NCI-H2196 (cell line): ENCODE results near the gene CDKAL1.
"Not testable (repeated sequence)": the region's sequence is repeated elsewhere in the genome, so short reads cannot be mapped to it uniquely, and the experiment has no call there.

ENCODE experiments used
- DNase-seq: peaks from one replicate; lab custom pipeline; 2025; ENCODE audit not compliant: unreplicated experiment; lab: John Stamatoyannopoulos, UW

The CDKAL1 gene

DNA sequence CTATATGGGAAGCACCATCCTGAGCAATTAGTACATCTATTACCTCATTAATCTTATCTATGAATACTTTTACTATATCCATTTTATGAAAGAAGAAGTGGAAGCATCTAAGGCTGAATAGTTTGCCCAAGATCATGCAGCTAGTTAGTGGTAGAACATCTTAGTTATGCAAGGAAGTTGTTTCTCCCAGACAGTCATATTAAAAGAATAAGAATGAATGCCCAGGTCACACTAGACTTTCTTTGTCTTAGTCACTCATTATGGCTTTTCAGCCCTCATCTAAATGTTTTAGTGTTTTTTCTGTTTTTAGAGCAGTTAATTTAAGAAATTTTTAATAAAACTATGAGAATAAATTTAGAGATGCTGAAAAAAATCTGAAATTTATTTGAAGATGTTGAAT, 517.5 kb downstream of the CDKAL1 start:
- no peak for DNase-seq

DNA sequence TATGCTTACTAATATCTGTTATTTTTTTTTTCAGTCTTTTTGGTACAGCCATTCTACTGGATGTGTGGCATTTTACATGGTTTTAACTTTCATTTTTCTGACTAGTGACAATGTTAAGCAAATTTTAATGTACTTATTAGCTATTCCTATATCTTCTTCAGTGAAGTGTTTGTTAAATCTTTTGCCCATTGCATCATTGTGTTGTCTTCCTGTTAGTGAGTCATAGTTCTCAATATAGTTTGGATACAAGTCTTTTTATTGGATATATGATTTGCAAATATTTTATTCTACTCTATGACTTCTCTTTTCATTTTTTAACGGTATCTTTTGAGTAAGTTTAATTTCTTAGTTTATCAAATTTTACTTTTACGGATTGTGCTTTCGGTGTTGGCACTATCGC, 519.4 kb downstream of the CDKAL1 start:
- no peak for DNase-seq

DNA sequence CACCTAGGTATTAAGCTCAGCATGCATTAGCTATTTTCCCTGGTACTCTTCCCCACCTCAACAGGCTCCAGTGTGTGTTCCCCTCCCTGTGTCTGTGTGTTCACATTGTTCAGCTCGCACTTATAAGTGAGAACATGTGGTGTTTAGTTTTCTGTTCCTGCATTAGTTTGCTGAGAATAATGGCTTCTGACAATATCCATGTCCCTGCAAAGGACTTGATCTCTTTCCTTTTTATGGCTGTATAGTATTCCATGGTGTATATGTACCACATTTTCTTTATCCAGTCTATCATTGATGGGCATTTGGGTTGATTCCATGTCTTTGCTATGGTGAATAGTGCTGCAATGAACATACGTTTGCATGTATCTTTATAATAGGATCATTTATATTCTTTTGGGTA, 521.2 kb downstream of the CDKAL1 start:
- not testable (repeated sequence) for DNase-seq

DNA sequence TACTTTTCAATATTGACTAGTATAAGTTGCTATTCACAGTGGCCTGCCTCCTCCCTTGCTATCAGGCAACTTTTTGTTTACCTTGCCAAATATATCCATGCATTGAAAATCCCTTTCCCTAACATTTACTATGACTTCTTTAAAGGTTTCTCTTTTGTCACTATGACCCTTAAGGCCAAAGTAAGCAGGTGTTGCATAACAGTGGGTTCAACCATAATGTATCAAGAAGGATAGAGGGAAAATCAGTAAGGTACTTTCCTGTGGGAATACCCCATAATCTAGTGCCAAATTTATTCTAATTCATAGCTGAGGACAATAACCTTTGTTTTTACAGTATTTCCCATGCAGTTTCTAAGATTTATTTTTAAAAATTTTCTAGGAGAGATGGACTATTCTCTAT, 527.6 kb downstream of the CDKAL1 start:
- no peak for DNase-seq

DNA sequence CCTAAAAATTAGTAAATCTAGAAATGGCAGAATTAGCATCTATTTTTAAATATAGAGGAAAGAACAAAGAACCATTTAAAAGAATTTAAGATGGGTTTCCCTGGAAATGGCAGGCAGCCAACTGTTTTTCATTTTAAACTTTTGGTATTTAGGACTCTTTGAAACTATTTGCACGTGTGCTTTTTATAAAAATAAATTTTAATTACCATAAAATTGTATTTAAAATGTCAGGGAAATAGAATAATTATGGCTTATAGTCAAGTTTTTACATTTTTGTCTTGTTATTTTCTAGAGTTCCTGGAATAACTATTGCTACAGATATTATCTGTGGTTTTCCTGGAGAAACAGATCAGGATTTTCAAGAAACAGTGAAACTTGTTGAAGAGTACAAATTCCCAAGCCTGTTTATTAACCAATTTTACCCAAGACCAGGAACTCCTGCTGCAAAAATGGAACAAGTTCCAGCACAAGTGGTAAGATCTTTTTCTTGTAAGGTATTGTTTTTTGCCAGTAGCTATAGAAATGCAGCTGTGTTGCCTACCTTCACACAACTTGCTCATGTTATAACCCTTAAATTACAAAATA, 530.6 kb downstream of the CDKAL1 start:
- DNase-seq = no peak

DNA sequence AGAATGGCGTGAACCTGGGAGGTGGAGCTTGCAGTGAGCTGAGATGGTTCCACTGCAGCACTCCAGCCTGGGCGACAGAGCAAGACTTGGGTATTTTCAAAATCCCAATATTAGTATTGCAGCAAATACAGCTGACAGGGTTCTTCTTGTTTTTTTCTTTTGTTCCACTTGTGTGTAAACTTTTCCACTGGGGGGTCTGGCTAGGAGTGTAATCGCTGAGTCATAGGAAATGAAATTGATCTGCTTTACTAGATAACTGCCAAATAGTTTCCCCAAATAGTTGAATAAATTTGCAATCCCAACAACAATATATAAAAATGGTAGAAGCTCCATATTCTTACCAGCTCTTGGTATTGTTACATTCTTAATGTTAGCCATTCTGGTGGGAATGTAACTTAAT, 533.3 kb downstream of the CDKAL1 start:
- no peak for DNase-seq

DNA sequence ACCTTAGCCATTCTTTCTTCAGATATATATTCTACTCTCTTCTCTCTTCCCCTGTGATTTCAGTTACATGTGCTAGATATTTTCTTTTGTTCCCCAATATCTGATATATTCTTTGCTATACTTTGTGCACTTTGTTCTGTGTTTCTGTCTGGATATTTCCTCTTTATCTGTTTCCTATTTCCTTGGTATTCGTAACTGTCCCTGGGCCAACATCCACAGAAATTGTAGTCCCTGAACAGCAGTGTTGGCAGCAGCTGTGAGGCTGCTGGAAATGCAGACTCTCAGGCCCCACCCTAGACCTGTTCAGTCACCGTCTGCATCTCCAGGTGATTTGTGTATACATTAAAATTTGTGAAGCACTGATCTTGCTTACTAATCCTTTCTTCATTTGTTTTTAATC, 536.4 kb downstream of the CDKAL1 start:
- no peak for DNase-seq

DNA sequence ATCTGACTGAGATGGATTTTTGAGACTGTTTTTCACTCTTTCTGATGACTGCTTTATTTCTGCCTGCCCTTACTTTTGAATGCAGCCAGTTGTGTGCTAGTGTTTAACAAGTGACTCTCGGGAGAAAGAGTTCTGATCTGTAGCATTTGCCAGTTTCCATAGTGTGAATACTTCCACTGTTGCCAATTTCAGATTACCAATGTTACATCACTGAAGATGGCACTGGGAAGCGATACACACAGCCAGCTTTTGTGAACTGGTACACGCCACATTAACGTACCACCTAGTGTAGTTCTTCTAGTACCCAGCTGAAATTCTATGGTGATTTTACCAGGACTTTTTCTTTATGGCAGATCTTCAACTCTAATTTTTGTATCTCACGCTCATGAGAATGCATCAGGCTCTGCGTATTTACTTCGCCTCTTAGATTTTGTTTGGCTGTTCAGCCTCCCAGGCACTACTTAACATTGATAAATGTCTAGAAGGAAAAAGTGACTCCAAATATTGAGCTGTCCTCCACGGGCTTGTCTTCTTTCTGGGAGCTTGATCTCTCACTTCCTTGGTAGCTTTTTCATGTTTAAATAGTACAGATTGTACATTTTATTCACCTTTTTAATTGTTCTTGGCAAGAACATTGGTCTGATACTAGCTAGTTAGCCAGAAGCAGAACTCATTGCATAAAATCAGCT, 537.7 kb downstream of the CDKAL1 start:
- no peak for DNase-seq

DNA sequence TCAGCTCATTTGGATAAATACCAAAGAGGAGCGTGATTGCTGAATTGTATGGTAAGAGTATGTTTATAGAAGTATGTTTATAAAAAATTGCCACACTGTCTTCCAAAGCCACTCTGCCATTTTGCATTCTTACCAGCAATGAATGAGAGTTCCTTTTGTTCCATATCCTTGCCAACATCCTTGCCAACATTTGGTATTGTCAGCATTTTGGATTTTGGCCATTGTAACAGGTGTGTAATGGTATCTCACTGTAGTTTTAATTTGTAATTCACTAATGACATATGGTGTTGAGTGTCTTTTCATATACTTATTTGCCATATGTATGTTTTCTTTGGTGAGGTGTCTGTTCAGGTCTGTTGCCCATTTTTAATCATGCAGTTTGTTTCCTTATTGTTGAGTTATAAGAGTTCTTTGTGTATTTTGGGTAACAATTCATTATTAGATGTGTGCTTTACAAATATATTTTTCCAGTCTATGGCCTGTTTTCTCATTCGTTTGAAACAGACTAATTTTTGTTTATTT, 539.1 kb downstream of the CDKAL1 start:
- no peak for DNase-seq

DNA sequence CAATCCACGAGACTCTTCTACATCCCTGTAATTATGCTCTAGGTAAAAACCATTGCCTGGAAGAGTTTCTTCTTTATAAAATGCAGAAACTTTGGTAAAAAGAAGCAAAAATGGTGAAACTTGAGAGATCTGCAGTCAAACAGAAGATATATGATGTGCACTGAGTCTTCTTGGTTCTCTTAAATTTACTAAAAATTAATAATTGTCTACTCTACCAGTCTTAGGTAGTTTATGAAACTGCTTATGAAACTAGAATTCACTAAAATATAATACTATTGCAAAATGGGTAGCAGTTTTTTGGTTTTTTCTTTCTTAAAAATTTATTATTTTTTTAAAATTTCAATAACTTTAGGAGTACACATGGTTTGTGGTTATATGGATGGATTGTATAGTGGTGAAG, 540.2 kb downstream of the CDKAL1 start:
- no peak for DNase-seq

DNA sequence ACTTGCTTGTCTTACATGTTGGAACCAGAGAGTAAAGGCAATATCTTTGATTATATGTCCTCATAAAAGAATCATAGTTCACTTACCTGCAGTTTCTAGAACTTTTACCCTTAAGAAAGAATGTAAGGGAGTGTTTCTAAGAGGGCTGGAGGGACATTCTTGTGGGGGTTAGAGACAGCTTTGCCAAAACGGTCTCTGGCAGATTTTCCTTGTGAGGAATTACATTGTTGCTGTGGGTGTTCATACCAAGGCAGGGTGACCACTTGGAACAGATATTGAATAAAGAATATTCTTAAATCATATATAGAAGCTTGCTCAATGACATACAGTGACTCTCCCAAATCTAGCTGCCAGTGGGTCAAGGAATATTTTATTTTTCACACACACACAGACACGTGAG, 541.7 kb downstream of the CDKAL1 start:
- DNase-seq = no peak

DNA sequence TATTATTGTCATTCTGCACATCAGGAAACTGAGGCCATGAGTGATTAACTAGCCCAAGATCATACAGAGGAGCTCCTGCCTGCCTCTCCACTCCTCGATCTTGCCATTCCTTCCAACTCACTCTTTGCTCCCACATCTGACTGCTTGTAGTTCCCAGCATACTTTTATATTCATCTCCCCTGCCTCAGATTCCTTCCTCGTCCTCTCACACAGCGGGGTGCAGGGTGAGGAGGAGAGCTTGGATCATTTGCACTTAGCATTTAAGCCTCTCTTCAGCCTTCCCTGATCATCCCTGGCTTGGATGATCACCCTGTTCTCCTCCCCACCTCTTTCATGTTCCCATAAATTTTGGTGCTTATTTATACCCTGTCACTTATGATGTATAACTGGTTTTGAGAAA, 544.2 kb downstream of the CDKAL1 start:
- no peak for DNase-seq

DNA sequence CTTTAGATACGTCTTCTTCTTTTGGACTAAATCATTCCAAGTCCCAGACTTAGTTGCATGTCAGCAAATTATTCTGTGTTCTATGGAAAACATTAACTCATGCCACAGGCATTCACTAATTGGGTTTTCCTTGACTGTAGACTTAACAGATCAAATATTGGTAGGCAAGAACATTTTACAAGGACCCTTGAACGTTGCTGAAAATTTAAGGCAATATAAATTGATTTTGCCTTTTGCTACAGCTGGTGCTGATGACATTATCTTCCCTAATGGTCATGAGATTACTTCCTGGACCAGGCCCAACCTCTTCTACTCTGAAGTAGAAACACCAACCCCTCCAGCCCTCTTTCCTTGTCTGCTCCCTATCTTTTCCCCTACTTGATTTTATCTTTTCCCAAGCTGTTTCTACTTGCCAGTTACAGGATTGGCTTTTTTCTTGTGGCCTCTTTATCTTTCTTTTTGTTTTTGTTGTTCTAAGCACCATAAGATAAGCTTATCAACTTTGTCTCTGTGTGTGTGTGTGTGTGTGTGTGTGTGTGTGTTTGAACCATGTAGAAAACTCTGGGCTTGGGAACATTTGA, 545.3 kb downstream of the CDKAL1 start:
- no peak for DNase-seq

DNA sequence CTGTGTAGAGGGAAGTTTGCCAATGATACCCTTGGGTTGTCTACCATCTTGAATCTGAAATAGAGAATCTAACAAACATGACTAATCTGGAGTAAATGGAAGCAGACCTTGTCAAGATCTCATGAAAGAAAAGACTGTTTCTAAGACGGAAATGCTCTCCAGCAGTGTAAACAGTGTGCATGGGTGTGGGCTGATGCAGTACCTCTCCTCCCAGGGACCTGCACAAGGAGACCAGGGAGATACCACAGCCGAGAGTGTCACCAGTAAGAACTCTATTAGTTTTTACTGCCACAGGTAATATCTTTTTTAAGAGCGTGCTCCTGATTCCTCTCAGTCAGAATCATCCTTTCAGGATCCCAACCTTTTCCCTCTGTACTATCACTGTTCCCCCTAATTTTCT, 546.0 kb downstream of the CDKAL1 start:
- no peak for DNase-seq

DNA sequence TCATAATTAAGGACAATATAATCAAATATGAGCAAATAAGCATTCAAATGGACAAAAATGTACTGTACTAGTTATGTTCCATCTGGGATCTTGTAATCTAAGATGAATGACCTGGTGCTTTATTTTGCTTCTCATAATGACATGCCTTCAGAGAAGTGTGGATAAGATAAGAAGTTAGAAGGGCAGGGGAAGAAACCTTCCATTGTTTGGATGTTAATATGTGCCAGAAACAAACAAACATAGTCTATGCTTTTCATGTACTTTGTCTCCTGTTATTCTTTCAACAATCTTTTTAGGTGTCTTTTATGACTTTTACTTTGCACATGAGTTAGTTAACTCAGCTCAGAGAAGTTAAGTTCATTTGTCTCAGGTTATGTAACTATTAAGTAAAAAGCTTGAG, 547.8 kb downstream of the CDKAL1 start:
- no peak for DNase-seq

DNA sequence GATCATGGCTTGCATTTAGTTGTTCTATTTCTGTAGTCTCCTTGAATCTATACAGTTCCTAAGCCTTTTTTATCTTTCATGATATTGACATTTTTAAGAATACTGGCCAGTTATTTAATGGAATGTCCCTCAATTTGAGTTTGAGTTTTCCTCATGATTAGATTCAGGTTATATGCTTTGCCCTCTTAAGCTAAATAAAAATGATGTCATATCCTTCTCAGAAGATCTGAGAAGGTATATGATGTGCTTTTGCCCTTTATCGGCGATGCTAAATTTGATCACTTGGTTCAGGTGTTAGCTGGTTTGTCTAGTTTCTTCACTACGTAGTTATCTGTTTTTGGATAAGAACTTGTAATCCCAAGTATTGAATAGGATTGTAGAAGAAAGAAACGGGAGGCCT, 549.5 kb downstream of the CDKAL1 start:
- DNase-seq = no peak

DNA sequence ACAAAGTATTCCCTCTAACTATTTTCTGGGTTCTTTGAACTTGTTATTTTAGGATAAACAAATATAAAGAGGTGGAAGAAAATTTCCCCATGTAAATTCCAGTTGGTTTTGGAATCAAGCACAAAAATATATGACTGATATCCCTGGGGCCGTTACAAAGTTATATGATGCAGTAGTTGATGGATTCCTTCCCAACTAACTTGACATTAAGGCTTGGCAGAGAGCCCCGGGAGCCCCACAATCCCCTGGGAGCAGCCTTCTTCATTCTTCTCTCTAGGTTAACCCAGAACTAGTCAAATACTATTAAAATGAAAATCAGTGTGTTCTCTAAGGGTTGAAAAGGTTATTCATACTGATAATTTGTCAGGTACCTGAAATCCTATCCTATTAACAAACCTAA, 550.4 kb downstream of the CDKAL1 start:
- no peak for DNase-seq

DNA sequence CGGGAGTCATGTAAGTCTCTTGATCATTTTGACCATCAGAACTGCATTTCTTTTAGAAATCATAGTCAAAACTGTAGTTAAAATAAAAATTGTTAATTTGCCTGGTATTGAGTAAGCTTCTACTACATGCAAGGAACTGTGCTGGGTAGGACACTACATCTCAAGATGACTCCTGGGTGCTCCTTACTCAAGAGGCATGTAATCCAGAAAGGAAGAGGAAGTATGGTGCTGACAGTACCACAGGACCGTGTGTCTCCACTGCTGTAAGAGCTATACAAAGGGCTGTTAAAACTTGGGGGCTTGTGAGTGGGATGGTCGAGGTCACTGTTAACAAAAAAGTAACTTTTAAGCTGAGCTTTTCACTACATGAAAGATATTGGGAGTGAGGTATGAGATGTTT, 551.0 kb downstream of the CDKAL1 start:
- no peak for DNase-seq

DNA sequence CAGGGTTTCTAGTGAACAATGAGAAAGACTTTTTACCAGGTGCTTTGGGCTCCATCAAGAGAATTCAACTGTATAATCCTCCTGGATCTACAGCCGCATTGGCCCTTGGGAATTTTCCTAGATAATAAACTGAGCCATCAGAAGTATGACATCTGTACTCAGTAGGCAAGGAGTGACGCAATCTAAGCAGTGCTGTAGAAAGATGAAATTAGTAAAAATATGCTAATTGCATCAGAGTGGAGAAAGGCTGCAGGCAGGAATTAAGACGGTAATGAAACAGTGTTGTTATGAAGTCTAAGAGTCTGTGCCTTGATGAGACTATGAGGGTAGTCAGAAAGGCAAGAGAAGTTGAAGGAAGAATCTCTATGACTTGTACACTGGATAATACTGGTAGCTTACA, 551.4 kb downstream of the CDKAL1 start:
- DNase-seq = no peak

DNA sequence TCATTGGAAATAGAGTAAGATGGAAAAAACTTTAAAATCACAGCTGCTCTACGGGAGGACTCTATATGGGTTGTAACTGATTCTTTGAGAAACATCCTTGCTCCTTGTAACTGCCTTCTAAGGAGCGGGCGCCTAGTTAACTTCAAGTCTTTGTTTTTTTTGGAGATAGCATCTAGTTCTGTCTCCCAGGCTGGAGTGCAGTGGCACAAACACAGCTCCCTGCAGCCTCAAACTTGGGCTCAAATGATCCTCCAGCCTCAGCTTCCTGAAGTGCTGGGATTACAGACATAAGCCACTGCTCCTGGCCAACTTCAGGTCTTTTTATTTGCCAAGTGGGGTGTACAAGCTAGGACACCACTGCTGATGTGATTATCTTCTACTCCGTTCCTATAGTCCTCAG, 552.9 kb downstream of the CDKAL1 start:
- no peak for DNase-seq

DNA sequence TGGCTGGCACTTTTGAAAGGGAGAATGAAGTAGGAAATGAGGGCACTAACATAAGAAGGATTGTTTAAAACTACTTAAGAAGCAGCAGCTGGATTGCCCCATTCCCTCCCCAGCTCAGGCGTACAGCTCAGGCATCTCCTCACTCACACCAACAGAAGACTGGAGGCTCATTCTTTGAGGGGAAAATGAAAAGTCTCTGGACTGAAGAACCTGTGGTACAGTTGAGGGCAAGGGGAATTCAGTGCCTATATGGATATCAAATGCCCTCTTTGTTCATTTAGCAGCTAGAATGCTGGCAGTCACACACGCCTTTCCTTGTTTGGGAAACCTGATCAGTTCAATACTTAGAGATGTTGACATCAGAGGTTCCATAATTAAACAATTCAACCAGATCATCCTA, 557.2 kb downstream of the CDKAL1 start:
- peak; percentile 46 for DNase-seq

DNA sequence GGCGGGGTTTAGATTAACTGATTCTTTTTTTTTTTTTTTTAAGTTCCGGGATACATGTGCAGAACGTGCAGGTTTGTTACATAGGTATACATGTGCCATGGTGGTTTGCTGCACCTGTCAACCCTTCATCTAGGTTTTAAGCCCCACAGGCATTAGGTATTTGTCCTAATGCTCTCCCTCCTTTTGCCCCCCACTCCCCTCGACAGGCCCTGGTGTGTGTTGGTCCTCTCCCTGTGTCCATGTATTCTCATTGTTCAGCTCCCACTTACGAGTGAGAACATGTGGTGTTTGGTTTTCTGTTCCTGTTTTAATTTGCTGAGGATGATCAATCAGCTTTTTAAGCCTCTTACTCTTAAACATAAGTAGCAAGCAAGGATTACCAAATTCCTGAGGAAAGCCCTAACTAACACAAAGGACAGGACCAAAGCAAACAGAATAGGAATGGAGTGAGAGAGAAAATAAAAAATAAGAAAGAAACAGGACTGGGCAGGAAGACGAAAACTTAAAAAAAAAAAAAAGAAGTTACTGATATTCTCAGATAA, 558.0 kb downstream of the CDKAL1 start:
- not testable (repeated sequence) for DNase-seq
